NCI-H82 (cell line): ENCODE data around the gene ARHGAP31.
"Not testable (repeated sequence)": the region's sequence is repeated elsewhere in the genome, so short reads cannot be mapped to it uniquely, and the experiment has no call there.

Experiments
- DNase-seq: peaks from one replicate; lab custom pipeline; 2025; lab: John Stamatoyannopoulos, UW

ARHGAP31 gene

DNA sequence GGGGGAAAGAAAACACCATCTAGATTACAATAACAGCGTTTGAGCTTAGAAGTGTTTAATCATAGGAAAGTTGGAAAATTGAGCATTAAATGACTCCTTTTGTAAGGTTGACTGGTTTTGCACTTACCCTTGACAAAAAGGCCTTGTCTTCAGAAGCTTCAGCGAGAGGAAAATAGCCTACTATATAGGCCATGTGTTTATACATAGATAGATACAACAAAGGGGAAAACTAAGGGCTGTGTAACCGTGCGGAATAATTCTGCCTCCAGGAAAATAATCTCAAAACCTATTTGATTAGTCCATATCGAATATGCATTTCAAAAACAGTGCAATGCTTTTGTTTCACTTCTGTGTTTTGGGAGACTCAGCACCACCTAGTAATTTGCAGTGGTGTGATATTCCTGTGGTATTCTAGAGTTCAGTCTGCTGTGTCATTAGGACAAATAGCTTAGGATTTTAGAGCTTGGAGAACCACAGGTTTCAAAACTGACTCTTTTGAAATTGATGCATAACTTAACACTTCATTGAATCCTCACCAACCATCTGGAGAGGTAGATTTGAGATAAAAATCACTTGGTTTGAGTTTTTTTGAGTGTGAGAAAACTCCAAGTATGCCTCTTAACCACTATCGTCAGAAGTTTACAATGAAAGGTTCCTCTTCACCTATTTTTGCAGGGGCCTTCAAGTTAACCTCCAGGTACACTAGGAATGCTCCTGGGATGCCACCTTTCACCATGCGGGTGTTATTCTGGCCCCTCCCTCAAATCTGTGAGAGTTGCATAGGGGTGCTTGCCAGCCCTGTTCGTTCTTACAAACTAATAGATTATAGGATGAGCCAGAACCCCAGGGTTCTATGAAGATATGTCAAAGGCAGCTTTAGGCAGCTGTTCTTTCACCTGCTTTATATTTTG lies 1.9 kb downstream of the ARHGAP31 start:
- no peak for DNase-seq

DNA sequence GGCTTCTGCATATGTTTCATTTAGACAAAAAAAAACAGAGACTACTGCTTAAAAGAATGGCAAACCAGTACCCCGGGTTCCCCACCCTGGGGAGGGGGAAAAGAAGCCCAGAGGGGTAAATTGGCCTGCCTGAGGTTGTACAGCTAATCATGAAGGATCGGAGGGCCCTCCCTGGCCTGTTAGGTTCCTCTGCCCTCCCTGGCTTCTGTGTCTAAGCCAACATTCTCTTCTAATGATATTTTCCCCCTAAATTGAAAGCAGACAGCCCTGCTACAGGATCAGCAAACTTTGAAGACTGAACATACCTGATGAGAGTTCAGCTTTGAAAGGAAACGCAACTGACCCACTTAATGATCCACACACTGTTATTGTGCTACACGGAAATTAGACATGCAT lies 2.5 kb downstream of the ARHGAP31 start:
- no peak for DNase-seq

DNA sequence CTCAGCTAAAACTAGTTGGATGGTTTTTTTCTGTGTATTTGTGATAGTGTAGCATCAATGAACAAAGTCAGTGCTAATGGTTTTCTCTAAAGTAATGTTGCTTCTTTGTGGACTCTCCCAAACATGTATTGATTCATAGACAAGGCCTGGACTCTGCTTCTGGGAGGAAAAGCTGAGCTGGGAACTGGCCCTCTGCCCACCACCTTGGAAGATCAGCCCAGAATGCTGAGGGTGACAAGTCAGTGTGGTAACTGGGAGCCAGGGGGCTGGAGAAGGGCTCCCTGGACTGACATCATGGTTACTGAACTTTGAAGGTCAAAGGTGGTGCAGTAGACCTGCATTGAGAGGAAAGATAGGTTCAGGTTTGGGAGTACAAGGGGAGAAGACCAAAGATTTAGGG lies 3.0 kb downstream of the ARHGAP31 start:
- no peak for DNase-seq

DNA sequence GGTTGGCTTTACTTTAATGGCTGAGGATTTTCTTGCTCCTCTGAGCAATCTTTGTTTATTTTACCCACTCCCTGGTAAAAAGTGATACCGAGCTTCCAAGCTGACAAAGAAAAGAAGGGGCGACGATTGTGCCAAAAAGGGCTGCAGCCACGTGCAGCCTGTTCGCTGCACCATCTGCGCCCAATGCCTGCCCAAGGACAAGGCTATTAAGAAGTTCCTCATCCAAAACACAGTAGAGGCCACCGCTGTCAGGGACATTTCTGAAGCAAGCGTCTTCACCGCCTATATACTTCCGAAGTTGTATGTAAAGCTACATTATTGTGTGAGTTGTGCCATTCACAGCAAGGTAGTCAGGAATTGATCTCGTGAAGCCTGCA lies 4.4 kb downstream of the ARHGAP31 start:
- no peak for DNase-seq

DNA sequence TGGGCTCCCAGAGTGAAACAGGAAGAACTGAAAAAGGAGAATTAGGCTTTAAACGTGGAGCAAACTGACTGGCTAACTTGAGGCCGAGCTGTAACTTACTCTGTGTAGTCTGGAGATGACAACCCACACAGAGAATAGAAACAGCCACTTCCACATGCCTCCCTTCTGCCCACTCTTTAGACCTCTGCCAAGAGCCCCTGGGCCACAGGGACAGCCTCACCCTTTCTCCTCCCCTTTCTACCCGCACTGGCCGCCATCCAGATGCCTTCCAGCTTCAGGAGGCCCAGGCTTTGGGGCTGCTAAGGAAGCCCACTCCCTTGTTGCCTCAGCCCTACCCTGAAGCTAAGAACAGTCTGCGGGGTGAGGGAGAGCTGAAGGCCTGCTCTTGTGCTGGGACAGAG lies 6.8 kb downstream of the ARHGAP31 start:
- no peak for DNase-seq

DNA sequence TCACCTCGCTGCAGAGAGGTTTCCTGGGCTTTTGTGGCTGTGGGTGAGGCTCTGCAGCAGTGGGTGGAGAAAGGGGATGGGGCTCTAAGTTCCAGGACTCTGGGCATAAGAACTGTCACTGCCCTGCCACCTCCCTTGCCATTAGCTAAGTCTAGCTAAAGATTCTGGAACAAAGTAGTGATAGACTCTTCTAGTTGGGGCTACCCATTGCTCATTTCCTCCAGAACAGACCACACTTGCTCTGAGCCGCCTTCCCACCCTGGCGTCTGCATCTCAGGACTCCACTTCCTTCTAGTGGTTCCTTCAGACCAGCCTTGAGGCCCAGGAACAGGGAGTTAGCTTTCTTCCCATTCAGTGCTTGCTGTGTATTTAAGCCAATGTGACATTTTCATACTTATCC lies 7.5 kb downstream of the ARHGAP31 start:
- no peak for DNase-seq

DNA sequence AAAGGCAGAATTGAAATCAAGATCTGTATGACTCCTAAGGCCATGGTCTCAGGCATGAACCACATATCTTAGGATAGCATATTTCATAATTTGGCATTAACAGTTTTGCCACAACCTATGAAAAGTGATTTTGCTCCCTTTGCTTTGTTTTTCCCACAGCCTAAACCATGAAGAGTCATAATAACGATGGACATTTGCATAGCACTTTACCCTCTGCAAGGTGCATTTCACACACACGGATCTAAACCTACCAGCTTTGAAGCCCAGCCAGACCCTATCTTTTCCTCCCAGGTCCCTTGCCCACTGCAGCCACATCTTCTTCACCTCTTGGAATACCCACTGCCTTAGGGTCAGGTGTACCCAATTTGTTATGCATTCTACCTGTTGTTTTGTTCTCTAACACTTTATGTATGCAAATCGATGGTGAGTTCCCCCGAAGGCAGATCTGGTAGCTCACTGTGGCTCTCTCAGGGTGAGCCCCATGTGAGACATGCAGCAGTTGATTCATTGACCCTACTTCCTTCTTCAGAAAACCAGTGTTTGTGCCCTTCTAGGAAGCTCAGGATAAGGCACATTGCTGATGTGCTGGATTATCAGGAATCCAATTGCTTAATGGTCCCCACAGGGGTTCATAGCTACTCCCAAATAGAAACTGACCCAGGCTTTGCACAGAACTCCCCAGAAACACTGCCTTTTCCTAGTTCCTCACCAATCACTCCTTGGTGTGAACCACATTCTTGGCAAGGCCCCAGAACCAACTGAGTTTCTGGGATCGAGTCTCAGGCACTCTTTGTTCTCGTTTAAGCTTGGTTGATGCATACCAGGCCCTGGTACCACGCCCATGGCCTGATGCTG lies 8.7 kb downstream of the ARHGAP31 start:
- DNase-seq = no peak

DNA sequence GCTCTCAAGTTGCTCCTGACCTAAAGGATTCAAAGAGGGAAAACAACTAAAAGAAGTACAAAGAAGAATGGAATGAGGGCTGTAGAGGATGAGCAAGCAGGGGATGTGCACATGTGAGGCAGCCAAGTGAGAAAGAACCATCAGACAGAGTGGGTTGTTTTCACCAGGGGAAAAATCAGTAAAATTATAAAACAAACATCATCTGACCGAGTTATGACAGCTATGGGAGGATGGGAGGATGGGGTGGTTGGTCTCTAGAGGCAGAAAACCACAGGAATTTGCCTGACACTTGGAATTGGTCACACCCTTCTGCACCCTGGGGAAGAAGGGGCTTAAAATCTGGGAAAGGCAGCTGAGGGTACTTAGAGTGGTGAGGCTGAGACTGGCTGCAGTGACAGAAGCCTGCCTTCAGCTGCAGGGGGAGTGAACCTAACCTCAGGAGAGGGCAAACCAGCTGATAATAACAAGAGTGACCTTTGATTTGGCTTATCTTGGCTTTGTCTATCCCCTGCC lies 10.1 kb downstream of the ARHGAP31 start:
- DNase-seq = no peak

DNA sequence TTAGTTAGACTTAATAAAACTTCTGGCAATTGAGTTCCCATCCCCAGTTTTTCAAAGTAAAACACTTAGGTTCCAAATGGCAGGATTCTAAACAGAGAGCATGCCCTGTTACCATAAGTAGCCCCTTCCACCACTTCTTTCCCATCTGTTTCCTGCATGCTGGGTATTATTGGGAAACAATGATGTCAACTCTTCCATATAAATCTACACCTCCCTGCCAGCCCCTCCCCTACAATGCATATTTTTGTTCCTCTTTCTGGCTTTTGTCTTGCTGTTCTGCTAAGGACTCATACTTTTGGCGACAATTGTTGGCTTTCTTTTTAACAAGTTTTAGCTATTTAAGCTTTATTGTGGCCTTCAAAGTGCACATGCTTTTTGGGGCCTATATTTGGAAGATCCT lies 11.1 kb downstream of the ARHGAP31 start:
- DNase-seq = no peak

DNA sequence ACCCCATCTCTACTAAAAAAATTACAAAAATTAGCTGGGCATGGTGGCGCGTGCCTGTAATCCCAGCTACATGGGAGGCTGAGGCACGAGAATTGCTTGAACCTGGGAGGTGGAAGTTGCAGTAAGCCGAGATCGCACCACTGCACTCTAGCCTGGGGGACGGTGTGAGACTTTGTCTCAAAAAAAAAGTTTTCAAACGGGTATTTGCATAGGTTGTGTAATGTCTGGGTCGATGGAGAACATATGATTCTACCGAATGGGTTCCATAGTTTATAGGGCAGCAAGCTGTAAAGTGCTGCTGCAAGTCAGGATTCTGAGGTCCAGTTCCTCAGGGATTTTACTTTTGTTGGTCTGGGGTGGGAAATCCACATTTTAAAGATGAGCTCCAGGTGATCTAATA lies 12.2 kb downstream of the ARHGAP31 start:
- not testable (repeated sequence) for DNase-seq

DNA sequence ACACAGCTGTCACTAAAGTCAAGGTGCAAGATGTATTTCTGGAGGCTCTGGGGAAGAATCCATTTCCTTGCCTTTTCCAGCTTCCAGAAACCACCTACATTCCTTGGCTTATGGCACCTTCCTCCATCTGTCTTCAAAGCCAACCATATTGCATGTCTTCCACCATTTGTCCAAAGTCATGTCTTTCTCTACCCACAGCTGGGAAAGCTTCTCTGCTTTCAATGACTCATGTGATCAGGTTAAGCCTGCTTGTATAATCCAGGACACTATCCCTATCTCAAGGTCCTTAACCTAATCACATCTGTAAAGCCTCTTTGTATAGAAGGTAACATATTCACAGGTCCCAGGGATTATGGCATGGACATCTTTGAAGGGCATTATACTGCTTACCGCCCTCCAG lies 14.2 kb downstream of the ARHGAP31 start:
- peak; percentile 43 for DNase-seq

DNA sequence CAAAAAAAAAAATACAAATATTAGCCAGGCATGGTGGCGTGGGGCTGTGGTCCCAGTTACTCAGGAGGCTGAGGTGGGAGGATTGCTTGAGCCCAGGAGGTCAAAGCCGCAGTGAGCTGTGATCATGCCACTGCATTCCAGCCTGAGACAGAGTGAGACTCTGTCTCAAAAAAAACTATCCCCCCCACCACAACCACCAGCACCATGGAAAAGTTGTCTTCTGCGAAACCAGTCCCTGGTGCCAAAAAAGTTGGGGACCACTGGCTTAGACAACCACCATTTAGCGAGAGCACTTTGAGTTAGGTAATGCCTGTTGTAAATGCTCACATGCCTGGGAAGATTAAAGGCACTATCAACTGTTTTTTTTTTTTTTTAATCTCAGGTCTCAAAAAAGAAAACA lies 15.4 kb downstream of the ARHGAP31 start:
- no peak for DNase-seq

DNA sequence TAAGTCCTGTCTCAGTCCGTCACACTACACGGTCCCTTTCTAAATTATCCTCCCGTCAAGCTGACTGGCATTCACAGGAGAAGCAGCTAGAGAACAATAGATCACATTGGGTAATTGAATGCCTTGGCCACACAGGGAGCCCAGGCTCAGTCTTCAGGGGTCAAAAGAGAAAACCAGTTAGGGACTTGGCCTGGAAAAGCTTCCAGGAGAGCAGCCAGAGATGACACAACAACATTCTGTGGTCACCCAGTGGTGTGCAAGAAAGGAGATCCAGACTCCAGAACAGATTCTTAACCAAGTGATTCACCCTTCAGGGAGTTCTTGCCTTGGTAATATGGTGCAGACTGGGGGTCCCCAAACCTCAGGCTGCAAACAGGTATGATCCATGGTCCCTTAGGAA lies 15.9 kb downstream of the ARHGAP31 start:
- no peak for DNase-seq

DNA sequence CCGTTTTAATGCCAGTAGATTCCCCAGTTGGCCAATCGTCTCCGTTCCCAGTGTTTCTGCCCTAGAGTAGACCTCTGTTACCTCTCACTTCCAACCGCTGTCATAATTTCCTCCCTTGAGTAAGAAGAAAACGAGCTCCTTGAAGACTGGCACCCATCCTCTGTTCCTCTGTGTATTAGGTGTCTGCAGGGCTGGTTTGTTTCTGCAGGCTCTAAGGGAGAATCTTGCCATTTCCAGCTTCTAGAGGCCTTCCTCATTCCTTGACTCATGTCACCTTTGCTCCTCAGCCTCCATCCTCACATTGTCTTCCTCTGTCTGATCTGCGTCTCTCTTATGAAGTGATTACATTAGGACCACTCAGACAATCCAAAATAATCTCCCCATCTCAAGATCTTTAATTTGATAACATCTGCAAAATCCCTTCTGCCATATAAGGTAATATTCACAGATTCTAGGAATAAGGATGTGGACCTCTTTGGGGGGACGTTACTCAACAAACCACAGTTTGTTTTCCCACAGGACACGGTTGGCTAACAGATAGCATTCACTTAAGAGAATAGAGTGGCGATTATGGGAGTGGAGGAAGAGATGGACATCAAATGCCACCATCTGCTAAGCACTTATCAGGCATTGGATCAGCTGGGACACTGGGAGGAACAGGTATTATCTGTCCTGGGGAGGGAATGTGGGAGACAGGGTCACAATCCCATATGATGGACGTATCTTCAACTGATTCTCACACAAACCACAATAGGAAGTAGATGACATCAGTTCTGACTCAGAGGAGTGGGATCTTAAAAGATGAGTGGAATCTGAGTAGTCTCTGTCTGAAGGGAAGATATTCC lies 17.1 kb downstream of the ARHGAP31 start:
- DNase-seq = no peak

DNA sequence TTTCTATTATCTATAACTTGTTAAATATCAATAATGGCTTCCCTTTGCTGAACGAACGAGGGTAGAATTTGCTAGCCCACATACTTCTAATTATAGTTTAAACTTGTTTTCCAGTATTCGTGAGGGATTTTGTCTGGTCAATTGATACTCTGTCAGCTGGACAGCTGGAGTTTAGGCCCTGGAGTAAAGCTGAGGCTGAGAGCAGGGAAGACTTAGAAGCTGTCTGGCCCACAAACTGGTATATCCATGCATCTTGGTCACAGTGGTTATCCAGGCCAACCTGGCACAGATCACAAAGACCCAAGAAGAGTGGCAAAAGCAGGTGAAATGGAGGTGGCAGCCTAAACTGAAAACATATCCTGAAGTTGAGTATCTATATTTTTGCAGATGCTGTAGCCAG lies 19.3 kb downstream of the ARHGAP31 start:
- no peak for DNase-seq

DNA sequence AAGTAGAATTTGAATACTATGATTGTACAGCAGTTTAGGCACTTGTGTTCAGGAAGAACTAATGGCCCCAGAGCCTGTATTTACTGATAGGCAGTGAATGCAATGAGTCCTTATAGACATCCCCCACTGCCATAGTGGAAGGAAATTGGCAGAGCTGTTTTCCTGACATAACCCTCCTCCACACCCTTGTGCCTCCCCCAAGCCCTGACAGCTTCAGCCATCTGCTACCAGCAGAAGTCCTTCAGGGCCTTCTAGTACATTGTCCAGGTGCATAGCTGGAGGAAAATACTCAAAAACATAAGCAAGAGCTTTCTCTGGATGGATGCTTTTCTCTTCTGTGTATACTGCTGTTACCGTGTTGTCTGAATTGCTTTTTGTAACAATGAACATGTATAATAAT lies 20.6 kb downstream of the ARHGAP31 start:
- peak; percentile 43 for DNase-seq

DNA sequence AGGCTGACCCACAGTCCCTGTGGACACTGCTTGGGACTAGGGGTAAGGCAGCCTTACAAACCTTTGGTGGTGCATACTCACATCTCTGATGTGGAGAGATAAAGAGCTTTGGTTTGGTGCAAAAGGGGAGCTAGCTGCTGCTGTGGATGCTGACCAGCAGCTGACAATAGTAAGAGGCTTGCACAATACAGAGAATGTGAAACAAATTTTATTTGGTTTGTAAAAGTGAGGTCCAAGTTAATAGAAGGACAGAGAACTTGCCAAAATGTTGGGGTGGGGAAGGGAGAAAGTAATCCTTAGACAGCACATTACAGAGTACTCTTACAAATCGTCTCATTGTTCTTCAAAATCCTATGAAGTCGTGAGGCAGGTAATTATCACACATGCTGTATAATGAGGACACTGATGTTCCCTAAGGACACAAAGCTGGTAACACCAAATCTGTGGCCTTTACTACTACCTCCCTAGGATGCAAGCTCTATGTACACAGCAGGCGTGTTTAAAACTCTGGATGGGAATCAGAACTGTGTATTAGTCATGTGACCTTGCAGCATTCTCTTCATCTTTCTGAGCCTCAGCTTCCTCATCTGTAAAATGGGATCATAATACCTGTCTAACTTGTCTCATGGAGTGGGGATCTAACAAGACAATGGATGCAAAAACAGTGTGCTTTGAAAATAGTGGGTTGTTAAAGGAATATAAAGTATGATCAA lies 21.6 kb downstream of the ARHGAP31 start:
- DNase-seq = no peak

DNA sequence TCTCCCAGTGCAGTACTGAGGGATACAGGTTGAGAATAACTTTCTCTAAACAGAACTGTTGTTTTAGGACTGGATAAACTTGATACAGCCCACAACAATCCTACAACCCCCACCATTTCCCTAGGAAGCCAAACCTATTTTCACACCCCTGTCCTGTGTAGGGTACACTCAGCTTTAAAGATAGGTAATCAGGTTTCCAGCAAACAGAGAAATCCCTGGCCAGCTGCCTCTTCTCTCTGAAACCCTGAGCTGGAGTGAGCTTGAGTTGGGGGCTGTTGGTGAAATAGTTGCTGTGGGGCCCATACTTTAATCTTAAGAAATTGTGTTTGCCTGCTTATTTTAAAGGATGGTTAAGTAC lies 22.1 kb downstream of the ARHGAP31 start:
- no peak for DNase-seq

DNA sequence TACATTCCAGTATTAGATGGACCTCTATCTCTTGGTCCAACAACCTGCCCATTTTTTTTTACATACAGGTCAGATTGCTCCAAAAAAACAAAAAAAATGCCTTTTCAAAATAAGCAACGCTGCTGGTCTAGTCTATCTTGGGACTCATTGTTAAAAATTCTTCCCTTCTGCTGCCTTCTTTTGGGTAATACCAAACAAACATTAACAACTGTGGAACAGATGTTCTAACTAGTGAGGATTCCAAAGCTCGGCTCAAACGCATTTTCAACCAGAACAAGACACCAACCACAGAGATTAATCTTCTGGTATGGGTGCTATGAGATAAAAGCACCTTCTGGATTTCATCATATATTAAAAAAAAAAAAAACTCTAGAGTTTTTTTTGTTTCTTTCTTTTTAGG lies 24.7 kb downstream of the ARHGAP31 start:
- DNase-seq = peak; percentile 41

DNA sequence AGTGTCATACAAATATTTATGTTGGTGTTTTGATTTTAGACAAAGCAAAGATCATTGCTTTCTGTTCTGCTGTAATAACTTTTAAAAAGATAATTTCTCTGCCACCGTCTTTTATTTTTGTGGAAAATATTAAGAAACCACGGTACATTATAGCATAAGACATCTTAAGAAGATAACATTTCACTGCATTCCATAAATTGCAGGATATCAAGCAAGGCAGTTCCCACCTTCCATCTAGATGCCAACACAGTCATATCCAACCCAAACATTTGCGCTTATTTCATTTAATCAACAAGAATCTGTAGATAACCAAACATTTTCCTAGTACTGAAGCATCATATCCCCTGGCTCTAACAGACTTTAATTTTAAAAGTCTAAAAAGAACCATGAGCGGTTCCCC lies 25.1 kb downstream of the ARHGAP31 start:
- DNase-seq = no peak

DNA sequence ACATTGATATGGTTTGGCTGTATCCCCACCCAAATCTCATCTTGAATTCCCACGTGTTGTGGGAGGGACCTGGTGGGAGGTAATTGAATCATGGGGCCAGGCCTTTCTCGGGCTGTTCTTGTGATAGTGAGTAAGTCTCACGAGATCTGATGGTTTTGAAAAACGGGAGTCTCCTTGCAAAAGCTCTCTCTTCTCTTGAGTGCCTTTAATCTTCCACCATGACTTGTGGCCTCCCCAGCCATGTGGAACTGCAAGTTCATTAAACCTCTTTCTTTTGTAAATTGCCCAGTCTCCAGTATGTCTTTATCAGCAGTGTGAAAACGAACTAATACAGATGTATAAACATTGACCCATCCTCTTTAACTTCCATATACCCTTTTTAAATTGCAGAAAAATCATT lies 26.6 kb downstream of the ARHGAP31 start:
- DNase-seq = not testable (repeated sequence)
